Articular chondrocyte of knee joint (primary cell): ENCODE measurements around the gene TRRAP. TPM values are rescaled to one million over a fixed set of nuclear protein-coding genes. Genes with fewer than 3 reads are reported as not detected.

Source experiments
- small RNA-seq: library from RNA; depleted of rRNA; stranded (forward); fragments of <200 nt; gene quantifications from one replicate; pipeline ENCODE3, GENCODE V24; 2012
- total RNA-seq: library from RNA; depleted of rRNA; stranded (reverse); fragments of >200 nt; gene quantifications from 2 replicates; pipeline ENCODE4 v1.2.3, GENCODE V29; 2012

The TRRAP gene
- 17.9 and 18.3 TPM in 2 replicates for total RNA-seq

DNA sequence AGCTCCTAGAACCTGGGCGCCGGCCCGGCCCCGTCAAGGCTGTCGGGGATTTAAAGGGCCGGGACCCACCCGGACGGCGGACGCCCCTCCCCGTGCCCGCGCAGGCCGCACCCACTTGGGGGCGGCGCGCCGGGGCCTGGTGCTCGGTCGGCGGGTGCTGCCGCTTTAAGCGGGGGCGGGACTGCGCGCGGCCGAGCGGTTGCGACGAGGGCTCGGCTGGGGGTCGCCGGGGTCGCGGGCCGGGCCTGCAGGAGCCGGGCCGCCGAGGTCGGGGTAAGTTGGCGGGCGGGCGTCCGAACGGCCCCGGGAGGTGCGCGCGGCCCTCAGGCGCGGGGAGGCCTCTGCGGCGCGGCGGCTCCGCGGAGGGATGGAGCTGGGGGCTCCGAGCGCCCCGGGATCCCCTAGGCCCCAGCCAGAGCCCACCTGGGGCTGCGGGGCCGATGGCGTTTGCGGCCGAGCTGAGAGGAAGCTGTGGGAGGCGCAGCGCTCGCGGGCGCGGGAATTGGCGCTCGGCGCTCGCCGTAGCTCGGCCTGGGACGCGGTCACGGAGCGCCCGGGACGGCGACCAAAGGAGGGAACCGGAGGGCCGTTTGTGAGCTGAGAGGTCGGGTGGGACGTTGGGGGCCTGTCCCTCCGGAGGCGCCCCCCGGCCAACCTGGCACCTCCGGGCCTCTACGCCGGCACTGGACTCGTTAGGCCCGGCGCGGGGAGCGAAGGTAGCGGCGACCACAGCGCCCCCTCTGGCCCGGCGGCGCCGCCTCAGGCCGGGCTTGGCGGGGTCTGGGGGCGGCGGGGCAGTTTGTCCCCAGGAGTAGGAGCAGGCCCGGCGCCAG lies at the start of gene TRRAP:
Gene TRRAP, plus strand, starts transcription at position 168 of the 833 bp plus-strand sequence. CDS start 2,619 bp downstream, outside the sequence.

DNA sequence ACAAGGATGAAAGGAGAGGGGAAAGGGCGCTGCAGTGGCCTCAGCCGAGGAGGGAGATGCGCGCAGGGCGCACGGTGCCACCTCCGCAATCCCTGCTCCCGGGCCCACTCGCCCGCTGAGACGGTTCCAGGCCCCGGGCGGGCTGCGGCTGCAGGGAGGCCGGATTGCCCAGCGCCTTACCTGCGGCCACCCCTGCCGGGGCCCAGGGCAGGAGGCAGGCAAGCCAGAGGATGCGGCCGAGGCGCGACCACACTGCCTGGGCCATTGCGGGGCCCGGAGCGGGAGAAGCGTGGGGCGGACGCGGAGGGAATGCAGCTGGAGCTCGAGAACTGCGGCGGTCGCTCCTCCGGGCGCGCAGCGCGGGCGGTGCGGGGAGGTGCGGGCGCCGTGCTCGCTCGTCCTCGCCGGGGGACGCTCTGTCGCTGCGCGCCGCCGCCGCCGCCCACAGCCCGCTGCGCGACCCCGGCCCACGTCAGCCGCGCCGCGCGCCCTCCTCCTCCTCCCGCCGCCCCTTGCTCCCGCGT lies 8.7 kb upstream of the TRRAP start, which contains the start of gene TMEM130:
Gene TMEM130, minus strand, starts transcription at position 418 of the 524 bp plus-strand sequence. Its CDS starts 153 bp downstream, at position 265.

Small RNAs within 50 kb of the gene (small RNA-seq; reads per million reads assigned to genes)
- 22.3 reads per million, percentile 96 among the genes with 10 or more reads in this experiment for gene MIR3609

Other genes with a start within 250 kb of the TRRAP start
- 0.26 and 0.54 TPM in 2 replicates for gene TMEM130, start 8.5 kb upstream of the TRRAP start, total RNA-seq